ENCODE data around the gene F12. TPM values are rescaled to one million over a fixed set of nuclear protein-coding genes. Genes with fewer than 3 reads are reported as not detected.

The F12 gene
- total and polyA plus RNA-seq, 2 experiments from 2014 or later = 4.6 to 5.0 TPM

- H3K27ac ChIP-seq = no peak overlapping the region
- DNase-seq (ENCODE audit: low read depth in 1 of 2, low spot score in 1 of 2) = no peak
- no peak for TF ChIP-seq CTCF (IDR thresholded peaks at IDR 0.05; ENCODE audit: low read depth, low read length)
- H3K9me3 ChIP-seq (ENCODE audit: low read depth) = no peaks in the 10 kb centered on the region
- no peaks in the 10 kb centered on the region for H3K4me1 ChIP-seq (ENCODE audit: low read depth)
- H3K27me3 ChIP-seq = no peaks in the 10 kb centered on the region
- peaks cover 11% of the 10 kb centered on the region for H3K36me3 ChIP-seq
- no peak overlapping the region for H3K4me3 ChIP-seq
These were observed 18.7 kb upstream of the F12 start for GRCh38 chr5:177427919-177428573.

- TF ChIP-seq CTCF (IDR thresholded peaks at IDR 0.05; ENCODE audit: low read depth, low read length) = no peak
- Histone ChIP-seq H3K36me3 (peaks cover 3% of the 10 kb centered on the region), H3K27me3 (no peaks in the 10 kb centered on the region), H3K9me3 (ENCODE audit: low read depth) (no peaks in the 10 kb centered on the region), H3K4me3 (peak overlapping the region; percentile 62), H3K4me1 (ENCODE audit: low read depth) (no peaks in the 10 kb centered on the region), H3K27ac (peak overlapping the region; percentile 88)
- DNase-seq (ENCODE audit: low read depth in 1 of 2, low spot score in 1 of 2) = peak in 1 of 2 donors; percentile 11
These were observed 18.0 kb upstream of the F12 start for GRCh38 chr5:177427211-177427822.

- no peaks in the 10 kb centered on the region for H3K27me3 ChIP-seq
These were observed 17.3 kb upstream of the F12 start, which contains the start of gene GRK6 for GRCh38 chr5:177426566-177427210. Gene GRK6 (plus strand): TSS chr5:177426676. CDS start chr5:177426846, 170 bp downstream.

GRCh38 chr5:177425801-177426565, 16.6 kb upstream of the F12 start:
- peak overlapping the region; percentile 38 for H3K4me3 ChIP-seq
- TF ChIP-seq CTCF (IDR thresholded peaks at IDR 0.05; ENCODE audit: low read depth, low read length) = no peak
- H3K4me1 ChIP-seq (ENCODE audit: low read depth) = no peaks in the 10 kb centered on the region
- H3K9me3 ChIP-seq (ENCODE audit: low read depth) = no peaks in the 10 kb centered on the region
- peak; percentile 100 for DNase-seq (ENCODE audit: low read depth in 1 of 2, low spot score in 1 of 2)
- H3K36me3 ChIP-seq = no peaks in the 10 kb centered on the region
- H3K27me3 ChIP-seq = no peaks in the 10 kb centered on the region
- H3K27ac ChIP-seq = peak overlapping the region; percentile 97

More at GRCh38 chr5:177426566-177427210, 17.3 kb upstream of the F12 start, which contains the start of gene GRK6:
- H3K36me3 ChIP-seq = no peaks in the 10 kb centered on the region
- no peak for TF ChIP-seq CTCF (IDR thresholded peaks at IDR 0.05; ENCODE audit: low read depth, low read length)
- peak within 1 kb of the TSS; percentile 97 for H3K27ac ChIP-seq
- no peaks in the 10 kb centered on the region for H3K9me3 ChIP-seq (ENCODE audit: low read depth)
- peak within 1 kb of the TSS; percentile 62 for H3K4me3 ChIP-seq
- DNase-seq (ENCODE audit: low read depth in 1 of 2, low spot score in 1 of 2) = no peak
- no peaks in the 10 kb centered on the region for H3K4me1 ChIP-seq (ENCODE audit: low read depth)

- H3K4me3 ChIP-seq = peak overlapping the region; percentile 38
- H3K27ac ChIP-seq = peak overlapping the region; percentile 97
- no peak for TF ChIP-seq CTCF (IDR thresholded peaks at IDR 0.05; ENCODE audit: low read depth, low read length)
- DNase-seq (ENCODE audit: low read depth in 1 of 2, low spot score in 1 of 2) = no peak
- H3K27me3 ChIP-seq = no peaks in the 10 kb centered on the region
- no peaks in the 10 kb centered on the region for H3K36me3 ChIP-seq
- H3K4me1 ChIP-seq (ENCODE audit: low read depth) = no peaks in the 10 kb centered on the region
- no peaks in the 10 kb centered on the region for H3K9me3 ChIP-seq (ENCODE audit: low read depth)
These were observed 15.9 kb upstream of the F12 start for GRCh38 chr5:177425196-177425800.

Data from cardiac muscle cell (in vitro differentiated cells and primary cell).